GM18511 (cell line): ENCODE results near the gene NMU.
"Not testable (repeated sequence)": the region's sequence is repeated elsewhere in the genome, so short reads cannot be mapped to it uniquely, and the experiment has no call there.

Experiments used
- ATAC-seq: cut with Tn5 transposase; IDR thresholded peaks from one replicate; pipeline ENCODE4 v1.9.1; 2021; ENCODE audit warnings: mild to moderate bottlenecking, moderate library complexity; ENCODE audit not compliant: unreplicated experiment

The NMU gene

GRCh38 chr4:55568905-55569504 is 67.1 kb downstream of the NMU start:
- peak; percentile 86 for ATAC-seq

GRCh38 chr4:55561889-55562288 is 74.2 kb downstream of the NMU start:
- ATAC-seq = peak; percentile 100

- no peak for ATAC-seq
Measured at GRCh38 chr4:55560096-55560495, 76.0 kb downstream of the NMU start.

DNA sequence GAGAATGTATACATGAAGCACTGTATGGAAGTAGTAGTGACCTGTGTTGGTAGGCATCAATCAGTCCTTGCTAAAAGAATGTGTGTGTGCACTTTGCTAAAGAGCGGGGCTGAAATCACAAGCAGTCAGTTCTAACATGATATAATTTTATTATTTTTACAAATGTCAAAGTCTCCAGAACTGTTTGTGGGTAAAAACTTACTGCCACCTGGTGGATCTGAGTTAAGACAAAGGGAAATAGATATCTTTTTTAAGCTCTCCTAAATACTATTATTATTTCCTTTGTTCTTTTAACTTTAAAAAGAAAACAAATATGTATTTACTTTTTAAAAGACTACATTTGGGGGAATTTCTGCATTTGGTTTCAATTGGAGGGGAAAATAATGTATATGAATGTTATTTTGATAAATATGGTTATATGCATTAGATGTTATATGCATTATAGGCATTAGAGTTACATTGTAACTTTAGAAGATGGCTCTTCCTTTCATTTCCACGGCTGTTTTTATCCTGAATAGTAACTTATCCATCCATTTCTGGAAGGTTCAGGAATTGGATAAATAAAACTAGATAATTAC is 81.6 kb downstream of the NMU start:
- no peak for ATAC-seq

DNA sequence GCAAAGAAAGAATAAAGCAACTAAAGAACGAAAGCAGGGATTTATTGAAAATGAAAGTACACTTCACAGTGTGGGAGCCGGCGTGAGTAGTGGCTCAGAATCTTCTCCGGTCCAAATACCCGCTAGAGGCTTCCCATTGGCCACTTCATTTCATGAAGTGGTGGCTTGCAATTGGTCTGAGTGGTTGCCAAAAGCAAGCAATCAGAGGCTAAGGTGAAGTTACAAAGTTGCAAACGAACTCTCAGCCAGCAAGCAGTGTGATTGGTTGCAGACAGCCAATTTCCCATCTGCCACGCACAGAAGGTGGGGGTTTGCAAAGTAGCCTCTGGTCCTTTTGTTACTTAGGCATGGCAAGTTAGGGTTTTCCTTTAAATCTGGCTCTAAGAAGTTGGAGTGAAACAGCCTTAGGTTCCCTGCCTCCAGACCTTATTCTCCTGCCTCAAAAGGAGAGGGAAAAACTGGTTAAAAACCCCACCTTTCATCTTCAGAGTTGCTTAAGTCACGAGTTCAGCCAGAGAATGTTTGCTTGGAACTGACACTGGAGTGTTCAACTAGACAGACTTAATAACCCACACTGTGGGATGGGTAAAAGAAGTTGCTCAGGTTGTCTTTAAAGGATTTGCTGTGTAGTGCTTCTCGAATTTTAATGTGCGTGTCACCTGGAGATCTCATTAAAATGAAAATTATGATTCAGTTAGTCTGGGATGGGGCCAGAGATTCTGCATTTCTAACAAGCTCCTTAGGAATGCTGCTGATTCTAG is 82.5 kb downstream of the NMU start:
- ATAC-seq = no peak

DNA sequence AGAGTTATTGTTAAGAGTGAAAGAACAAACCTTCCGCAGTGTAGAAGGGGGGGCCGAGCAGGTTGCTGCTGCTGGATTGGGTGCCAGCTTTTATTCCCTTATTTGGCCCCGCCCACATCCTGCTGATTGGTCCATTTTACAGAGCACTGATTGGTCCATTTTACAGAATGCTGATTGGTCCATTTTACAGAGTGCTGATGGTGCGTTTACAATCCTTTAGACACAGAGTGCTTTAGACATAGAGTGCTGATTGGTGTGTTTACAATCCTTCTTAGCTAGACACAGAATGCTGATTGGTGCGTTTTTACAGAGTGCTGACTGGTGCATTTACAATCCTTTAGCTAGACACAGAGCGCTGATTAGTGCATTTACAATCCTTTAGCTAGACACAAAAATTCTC is 84.1 kb downstream of the NMU start:
- not testable (repeated sequence) for ATAC-seq

DNA sequence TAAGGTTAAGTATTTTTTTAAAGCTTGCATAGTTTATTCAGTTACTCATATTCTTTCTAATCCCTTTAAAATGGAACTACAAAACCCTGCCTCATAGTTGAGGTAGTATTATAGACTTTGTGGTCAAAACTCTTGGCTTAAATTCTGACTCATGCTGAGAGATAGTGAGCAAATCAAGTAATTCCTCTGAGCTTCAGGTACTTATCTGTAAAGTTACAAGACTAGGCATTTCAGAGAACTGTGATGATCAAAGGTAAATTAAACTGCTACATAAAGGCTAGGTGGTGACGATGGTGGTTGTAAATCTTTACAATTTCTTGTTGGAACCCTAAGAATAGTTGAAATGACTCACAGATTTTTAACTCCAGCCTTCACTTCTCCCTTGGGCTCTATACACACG is 86.2 kb downstream of the NMU start:
- ATAC-seq = no peak

DNA sequence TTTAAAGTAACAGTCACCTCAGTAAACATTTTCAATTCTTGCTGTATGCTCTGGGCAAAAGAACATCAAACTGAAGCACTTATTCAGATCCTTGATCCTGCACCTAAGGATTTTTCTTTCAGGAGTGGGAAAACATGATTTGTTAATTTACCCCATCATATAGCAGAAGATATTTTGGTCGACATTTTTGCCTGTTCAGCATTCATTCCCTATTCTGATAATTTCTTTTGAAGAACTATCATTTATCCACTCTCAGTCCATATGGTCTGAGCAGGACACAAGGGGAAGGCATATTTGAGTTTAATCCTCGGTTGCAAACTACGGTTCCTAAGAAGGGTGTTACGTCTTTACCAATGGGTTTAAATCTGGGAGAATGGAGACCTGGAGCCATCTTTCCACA is 88.2 kb downstream of the NMU start:
- ATAC-seq = no peak

- ATAC-seq = no peak
Measured at GRCh38 chr4:55547466-55547770, 88.7 kb downstream of the NMU start.

GRCh38 chr4:55546756-55547465 is 89.2 kb downstream of the NMU start, which contains the start of gene CLOCK:
CLOCK (minus strand) TSS chr4:55546909; CDS start chr4:55482785, 64,124 bp downstream.
- ATAC-seq = peak; percentile 77

- peak; percentile 50 for ATAC-seq
Measured at GRCh38 chr4:55546506-55546755, 89.7 kb downstream of the NMU start.

DNA sequence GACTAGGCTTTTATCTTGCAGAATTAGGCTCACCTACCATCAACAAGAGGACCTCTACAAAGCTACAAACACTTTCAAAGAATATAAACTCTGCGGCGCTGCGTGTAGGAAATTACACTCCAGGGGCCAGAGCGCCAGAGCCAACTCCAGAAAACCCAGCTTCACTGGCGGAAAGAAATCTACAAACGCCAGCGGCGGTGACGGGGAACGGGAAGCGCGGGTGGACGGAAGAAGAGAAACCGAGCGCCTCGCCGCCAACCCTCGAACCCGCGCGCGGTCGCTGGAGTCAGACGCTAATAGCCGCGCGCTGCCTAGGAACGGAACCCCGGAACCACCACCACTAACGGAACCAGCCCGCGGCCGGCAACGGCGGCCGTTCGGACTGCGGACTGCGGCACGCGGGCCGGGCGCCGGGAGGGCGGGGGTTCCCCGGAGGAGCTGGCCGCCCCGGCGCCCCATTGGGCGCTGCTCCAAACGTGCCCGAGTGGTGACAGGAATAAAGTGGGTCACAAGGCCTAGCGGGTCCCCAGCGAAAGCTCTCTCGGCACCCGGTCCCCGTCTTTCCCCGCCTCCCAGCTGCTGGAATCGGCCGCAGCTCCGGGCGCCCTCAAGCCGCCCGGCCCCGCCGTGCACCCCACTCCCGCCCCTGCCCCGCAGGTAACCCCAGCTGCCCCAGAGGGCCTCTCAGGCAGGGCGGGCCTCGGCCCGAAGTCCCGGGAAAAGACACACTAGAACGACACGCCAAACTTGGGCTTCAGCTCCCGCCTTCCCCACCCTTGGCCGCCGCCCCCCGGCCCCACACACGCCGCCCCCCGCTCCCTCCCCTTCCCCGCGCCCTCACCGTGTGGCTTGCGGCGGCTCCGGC is 90.2 kb downstream of the NMU start:
- ATAC-seq = peak; percentile 58
